GM23338 (cell line): ENCODE data around the gene SPAG16. TPM values are rescaled to one million over a fixed set of nuclear protein-coding genes. Genes with fewer than 3 reads are reported as not detected.

Experiments
- ATAC-seq: fragments of 200-7000 bp; cut with Tn5 transposase; 3 replicates; pipeline ENCODE4 v1.9.1; 2020
- DNase-seq: peaks from one replicate; pipeline ENCODE4 v3.0.0-alpha.2; 2015; ENCODE audit warnings: low spot score
- H2AFZ ChIP-seq: fragments of 200-600 bp; sonication (generic); 2 replicates; pipeline ENCODE4 v1.8.0; 2016; ENCODE audit warnings: antibody characterized with exemption, mild to moderate bottlenecking, moderate library complexity
- H3F3A ChIP-seq: fragments of 200-600 bp; sonication (generic); replicated peaks from 2 replicates; pipeline ENCODE4 v1.8.0; 2017; ENCODE audit warnings: antibody characterized with exemption, mixed run types, low read depth
- H3K27ac ChIP-seq: fragments of 200-600 bp; sonication (generic); 2 replicates; pipeline ENCODE4 v1.6.1; 2016; ENCODE audit warnings: low read depth
- H3K27me3 ChIP-seq: fragments of 200-600 bp; sonication (generic); 2 replicates; pipeline ENCODE4 v1.8.0; 2016; ENCODE audit warnings: mild to moderate bottlenecking, mixed run types, moderate library complexity; ENCODE audit not compliant: insufficient read depth
- H3K36me3 ChIP-seq: fragments of 200-600 bp; sonication (generic); 2 replicates; pipeline ENCODE4 v1.8.0; 2016; ENCODE audit warnings: mild to moderate bottlenecking; ENCODE audit not compliant: insufficient read depth
- H3K4me1 ChIP-seq: fragments of 200-600 bp; sonication (generic); 2 replicates; pipeline ENCODE4 v1.8.0; 2016; ENCODE audit warnings: mild to moderate bottlenecking, moderate library complexity; ENCODE audit not compliant: insufficient read depth
- H3K4me2 ChIP-seq: fragments of 200-600 bp; sonication (generic); 2 replicates; pipeline ENCODE4 v1.7.1; 2017; ENCODE audit warnings: mixed run types
- H3K4me3 ChIP-seq: fragments of 200-600 bp; sonication (generic); 2 replicates; pipeline ENCODE4 v1.6.1; 2016; ENCODE audit warnings: mixed run types
- H3K79me2 ChIP-seq: fragments of 200-600 bp; sonication (generic); replicated peaks from 2 replicates; pipeline ENCODE4 v1.8.0; 2017; ENCODE audit warnings: mild to moderate bottlenecking; ENCODE audit not compliant: insufficient read depth
- H3K9me2 ChIP-seq: fragments of 200-600 bp; sonication (generic); 2 replicates; pipeline ENCODE4 v1.8.0; 2017; ENCODE audit not compliant: insufficient read depth
- H4K20me1 ChIP-seq: fragments of 200-600 bp; sonication (generic); replicated peaks from 2 replicates; pipeline ENCODE4 v1.8.0; 2017; ENCODE audit warnings: mild to moderate bottlenecking; ENCODE audit not compliant: insufficient read depth
- H3K27ac Mint-ChIP-seq: 2 replicates; pipeline ENCODE4 v1.8.0; 2020; ENCODE audit warnings: inconsistent platforms, mild to moderate bottlenecking, moderate library complexity, mixed read lengths
- H3K27me3 Mint-ChIP-seq: 3 replicates; pipeline ENCODE4 v1.8.0; 2022; ENCODE audit warnings: low read depth, mild to moderate bottlenecking, moderate library complexity, mixed read lengths, inconsistent platforms; ENCODE audit not compliant: insufficient read depth, poor library complexity
- H3K36me3 Mint-ChIP-seq: 3 replicates; pipeline ENCODE4 v1.8.0; 2021; ENCODE audit warnings: low read depth, mild to moderate bottlenecking, inconsistent platforms, moderate library complexity, mixed read lengths
- H3K4me1 Mint-ChIP-seq: 3 replicates; pipeline ENCODE4 v1.8.0; 2020; ENCODE audit warnings: mild to moderate bottlenecking, inconsistent platforms, mixed read lengths
- H3K4me3 Mint-ChIP-seq: 3 replicates; pipeline ENCODE4 v1.8.0; 2021; ENCODE audit warnings: moderate library complexity, mild to moderate bottlenecking, inconsistent platforms, mixed read lengths
- H3K9me3 Mint-ChIP-seq: 3 replicates; pipeline ENCODE4 v1.8.0; 2020; ENCODE audit warnings: moderate library complexity, mild to moderate bottlenecking, inconsistent platforms, mixed read lengths
- CREB1 ChIP-seq: fragments of 250-450 bp; sonication (Bioruptor Pico); IDR thresholded peaks from 2 replicates; pipeline ENCODE4 v1.5.0; 2020; ENCODE audit warnings: low read depth, mild to moderate bottlenecking, moderate library complexity
- ETS1 ChIP-seq: IDR thresholded peaks from 2 replicates; pipeline ENCODE4 v1.6.1; 2016; ENCODE audit warnings: antibody characterized with exemption
- EZH2 ChIP-seq: fragments of 200-600 bp; sonication (generic); IDR thresholded peaks from one replicate; pipeline ENCODE4 v1.8.0; 2017; ENCODE audit warnings: antibody characterized with exemption, mild to moderate bottlenecking, low read depth; ENCODE audit not compliant: unreplicated experiment
- POLR2AphosphoS5 ChIP-seq: IDR thresholded peaks from 2 replicates; pipeline ENCODE4 v1.6.1; 2016; ENCODE audit warnings: antibody characterized with exemption, low read depth
- REST ChIP-seq: IDR thresholded peaks from one replicate; pipeline ENCODE4 v1.6.1; 2018; ENCODE audit warnings: antibody characterized with exemption; ENCODE audit not compliant: unreplicated experiment
- STAT1 ChIP-seq: IDR thresholded peaks from one replicate; pipeline ENCODE4 v1.6.1; 2016; ENCODE audit warnings: antibody characterized with exemption; ENCODE audit not compliant: unreplicated experiment
- ZNF331 ChIP-seq: fragments of 250-450 bp; sonication (Bioruptor Pico); IDR thresholded peaks from 2 replicates; pipeline ENCODE4 v1.5.0; 2020; ENCODE audit warnings: low read depth, mild to moderate bottlenecking, moderate library complexity
- ZNF462 ChIP-seq: fragments of 250-450 bp; sonication (Bioruptor Pico); IDR thresholded peaks from 2 replicates; pipeline ENCODE4 v1.5.0; 2020; ENCODE audit warnings: mild to moderate bottlenecking, moderate library complexity
- long read RNA-seq: library from polyadenylated mRNA; unstranded; transcript quantifications from one replicate; pipeline ENCODE4 v2.0.0, GENCODE V29; 2020; ENCODE audit not compliant: unreplicated experiment
- polyA plus RNA-seq: library from polyadenylated mRNA; unstranded; fragments of >200 nt; fragmentation: Nextera tagmentation; extraction: Ambion mirVana; gene quantifications from 2 replicates; pipeline ENCODE4 v1.2.1, GENCODE V29; 2016
- total RNA-seq: library from RNA; depleted of rRNA; stranded (reverse); fragments of >200 nt; shearing (Covaris generic); gene quantifications from 2 replicates; pipeline ENCODE4 v1.2.3, GENCODE V29; 2014; rRNA removed

The SPAG16 gene
- total RNA-seq (19.7 and 20.2 TPM in 2 replicates), polyA plus RNA-seq (41.4 and 47.8 TPM in 2 replicates)
- long read RNA-seq, transcript SPAG16-207 (5 exons, 1,250 nt) = major isoform, 29 of 30 reads
- long read RNA-seq, partial matches to known transcripts = 0 of 30 reads
- long read RNA-seq, other reads (novel, unspliced or antisense) = 1 of 30 reads

GRCh38 chr2:213284105-213285090 is at the start of gene SPAG16:
TSS of gene SPAG16 (plus strand) at chr2:213284464.
- peak; percentile 98 for ATAC-seq
- no peaks in the 10 kb centered on the region for H3K36me3 ChIP-seq
- peaks cover 13% of the 10 kb centered on the region for H3K4me1 ChIP-seq
- H3K27ac ChIP-seq = peak within 1 kb of the TSS; percentile 81; the same call in 1 of the 2 replicates
- H3K27me3 ChIP-seq = no peaks in the 10 kb centered on the region
- no peaks in the 10 kb centered on the region for H3K9me2 ChIP-seq
- H3F3A ChIP-seq = no peaks in the 10 kb centered on the region
- Mint-ChIP-seq H3K36me3 (no peaks in the 10 kb centered on the region; the same call in 2 of the 3 replicates), H3K4me1 (peaks cover 23% of the 10 kb centered on the region), H3K4me3 (peak within 1 kb of the TSS; percentile 87), H3K27me3 (peaks cover 2% of the 10 kb centered on the region), H3K9me3 (no peaks in the 10 kb centered on the region), H3K27ac (peak within 1 kb of the TSS; percentile 97)
- DNase-seq = peak; percentile 99
- H3K4me2 ChIP-seq = peak within 1 kb of the TSS; percentile 87
- TF ChIP-seq STAT1 = no peak
- peak; percentile 53; the same call in 1 of the 2 replicates for TF ChIP-seq ETS1
- TF ChIP-seq POLR2AphosphoS5 = peak; percentile 79
- peak within 1 kb of the TSS; percentile 67 for H3K4me3 ChIP-seq
- H4K20me1 ChIP-seq = no peaks in the 10 kb centered on the region
- peak within 1 kb of the TSS; percentile 74; the same call in 1 of the 2 replicates for H2AFZ ChIP-seq
- peaks cover 4% of the 10 kb centered on the region for H3K79me2 ChIP-seq

GRCh38 chr2:213234641-213235040 is 49.6 kb upstream of the SPAG16 start:
- Mint-ChIP-seq H3K4me3 (no peak overlapping the region), H3K27ac (peak overlapping the region; percentile 14; the same call in 1 of the 2 replicates), H3K9me3 (no peaks in the 10 kb centered on the region), H3K4me1 (peaks cover 29% of the 10 kb centered on the region), H3K36me3 (no peaks in the 10 kb centered on the region), H3K27me3 (no peaks in the 10 kb centered on the region)
- H3K27me3 ChIP-seq = no peaks in the 10 kb centered on the region
- no peaks in the 10 kb centered on the region for H3K9me2 ChIP-seq
- peak overlapping the region; percentile 59; the same call in 1 of the 2 replicates for H3K4me2 ChIP-seq
- DNase-seq = peak; percentile 45
- H3K4me1 ChIP-seq = peaks cover 23% of the 10 kb centered on the region
- H3K36me3 ChIP-seq = no peaks in the 10 kb centered on the region
- H3F3A ChIP-seq = no peaks in the 10 kb centered on the region
- peak overlapping the region; percentile 11; the same call in 1 of the 2 replicates for H2AFZ ChIP-seq
- H3K27ac ChIP-seq = no peak overlapping the region
- no peaks in the 10 kb centered on the region for H3K79me2 ChIP-seq
- peak; percentile 67 for ATAC-seq
- no peak overlapping the region for H3K4me3 ChIP-seq
- no peaks in the 10 kb centered on the region for H4K20me1 ChIP-seq
- TF ChIP-seq ZNF462 (CRISPR knock-in tag) (no peak), REST (no peak), STAT1 (no peak), POLR2AphosphoS5 (no peak), ZNF331 (CRISPR knock-in tag) (no peak), EZH2 (no peak), CREB1 (CRISPR knock-in tag) (no peak)
